ENCODE data around the gene EPG5.
"Not testable (repeated sequence)": the region's sequence is repeated elsewhere in the genome, so short reads cannot be mapped to it uniquely, and the experiment has no call there.

EPG5 gene, protein sequence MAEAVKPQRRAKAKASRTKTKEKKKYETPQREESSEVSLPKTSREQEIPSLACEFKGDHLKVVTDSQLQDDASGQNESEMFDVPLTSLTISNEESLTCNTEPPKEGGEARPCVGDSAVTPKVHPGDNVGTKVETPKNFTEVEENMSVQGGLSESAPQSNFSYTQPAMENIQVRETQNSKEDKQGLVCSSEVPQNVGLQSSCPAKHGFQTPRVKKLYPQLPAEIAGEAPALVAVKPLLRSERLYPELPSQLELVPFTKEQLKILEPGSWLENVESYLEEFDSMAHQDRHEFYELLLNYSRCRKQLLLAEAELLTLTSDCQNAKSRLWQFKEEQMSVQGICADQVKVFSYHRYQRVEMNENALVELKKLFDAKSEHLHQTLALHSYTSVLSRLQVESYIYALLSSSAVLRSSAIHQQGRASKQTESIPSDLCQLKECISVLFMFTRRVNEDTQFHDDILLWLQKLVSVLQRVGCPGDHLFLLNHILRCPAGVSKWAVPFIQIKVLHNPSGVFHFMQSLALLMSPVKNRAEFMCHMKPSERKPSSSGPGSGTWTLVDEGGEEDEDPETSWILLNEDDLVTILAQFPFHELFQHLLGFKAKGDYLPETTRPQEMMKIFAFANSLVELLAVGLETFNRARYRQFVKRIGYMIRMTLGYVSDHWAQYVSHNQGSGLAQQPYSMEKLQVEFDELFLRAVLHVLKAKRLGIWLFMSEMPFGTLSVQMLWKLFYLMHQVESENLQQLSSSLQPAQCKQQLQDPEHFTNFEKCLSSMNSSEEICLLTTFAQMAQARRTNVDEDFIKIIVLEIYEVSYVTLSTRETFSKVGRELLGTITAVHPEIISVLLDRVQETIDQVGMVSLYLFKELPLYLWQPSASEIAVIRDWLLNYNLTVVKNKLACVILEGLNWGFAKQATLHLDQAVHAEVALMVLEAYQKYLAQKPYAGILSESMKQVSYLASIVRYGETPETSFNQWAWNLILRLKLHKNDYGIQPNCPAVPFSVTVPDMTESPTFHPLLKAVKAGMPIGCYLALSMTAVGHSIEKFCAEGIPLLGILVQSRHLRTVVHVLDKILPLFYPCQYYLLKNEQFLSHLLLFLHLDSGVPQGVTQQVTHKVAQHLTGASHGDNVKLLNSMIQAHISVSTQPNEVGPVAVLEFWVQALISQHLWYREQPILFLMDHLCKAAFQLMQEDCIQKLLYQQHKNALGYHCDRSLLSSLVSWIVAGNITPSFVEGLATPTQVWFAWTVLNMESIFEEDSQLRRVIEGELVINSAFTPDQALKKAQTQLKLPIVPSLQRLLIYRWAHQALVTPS (N-terminal part only)

DNA sequence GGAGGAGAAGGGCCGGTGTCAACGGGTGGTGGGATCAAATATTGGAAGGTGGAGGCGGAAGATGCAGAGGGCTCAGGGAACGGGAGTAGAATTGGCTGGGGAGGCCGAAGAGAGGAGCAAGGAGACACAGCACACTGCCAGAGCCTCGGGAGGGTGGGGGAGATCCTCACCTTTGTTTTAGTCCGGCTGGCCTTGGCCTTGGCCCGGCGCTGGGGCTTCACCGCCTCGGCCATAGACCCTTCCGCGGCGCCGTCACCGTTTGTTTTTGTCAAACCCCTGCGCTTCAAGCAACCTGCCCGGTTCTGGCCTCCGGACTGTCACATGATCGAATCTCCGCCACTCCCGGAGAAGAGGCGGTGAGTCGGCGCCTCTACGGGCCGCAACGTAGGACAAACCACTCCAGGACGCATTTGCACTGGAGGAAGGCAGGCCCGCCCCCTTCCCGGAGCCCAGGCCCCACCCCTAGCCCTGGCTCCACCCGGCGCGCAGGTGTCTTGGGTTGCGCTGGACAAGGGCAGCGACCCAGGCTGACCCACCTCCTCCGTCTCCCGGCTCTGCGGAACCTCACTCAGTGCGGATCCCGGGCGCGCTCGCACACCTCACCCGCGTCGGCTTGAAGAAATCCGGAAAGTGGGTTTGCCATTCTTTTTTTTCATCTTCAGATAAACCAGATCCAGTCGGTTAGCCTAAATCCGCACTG is at the start of gene EPG5:
Gene EPG5 (minus strand): TSS at position 323 of the 700 bp plus-strand sequence. CDS start 90 bp downstream, at position 233.
- peak; percentile 95 for DNase-seq

DNA sequence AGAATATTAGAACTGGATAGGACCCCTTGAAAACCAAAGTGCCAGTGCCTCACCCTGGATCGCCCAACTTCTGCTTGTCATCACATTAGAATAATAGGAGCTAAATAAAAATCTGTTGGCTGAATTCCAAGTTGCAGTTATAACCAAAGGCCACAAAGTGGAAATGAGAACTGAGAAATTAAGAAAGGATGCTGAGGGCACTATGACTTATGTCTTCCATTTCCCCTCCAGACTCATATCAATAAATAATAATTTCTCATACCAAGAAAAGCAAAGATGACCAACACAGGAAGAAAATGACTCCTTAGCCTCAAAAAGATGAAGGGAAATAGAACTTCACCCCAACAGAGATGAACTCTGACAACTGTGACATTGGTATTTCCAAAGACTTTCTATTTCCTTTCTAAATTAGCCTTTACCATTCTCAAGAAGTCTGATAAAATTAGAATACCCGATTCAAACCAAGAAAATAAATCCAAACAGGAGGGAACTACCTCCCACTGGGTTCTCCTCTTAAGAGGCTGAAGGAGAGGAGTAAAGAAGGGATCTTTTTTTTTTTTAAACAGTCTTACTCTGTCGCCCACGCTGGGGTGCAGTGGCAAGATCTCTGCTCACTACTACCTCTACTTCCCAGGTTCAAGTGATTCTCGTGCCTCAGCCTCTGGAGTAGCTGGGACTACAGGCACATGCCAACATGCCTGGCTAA is 46.5 kb upstream of the EPG5 start:
- no peak for DNase-seq

DNA sequence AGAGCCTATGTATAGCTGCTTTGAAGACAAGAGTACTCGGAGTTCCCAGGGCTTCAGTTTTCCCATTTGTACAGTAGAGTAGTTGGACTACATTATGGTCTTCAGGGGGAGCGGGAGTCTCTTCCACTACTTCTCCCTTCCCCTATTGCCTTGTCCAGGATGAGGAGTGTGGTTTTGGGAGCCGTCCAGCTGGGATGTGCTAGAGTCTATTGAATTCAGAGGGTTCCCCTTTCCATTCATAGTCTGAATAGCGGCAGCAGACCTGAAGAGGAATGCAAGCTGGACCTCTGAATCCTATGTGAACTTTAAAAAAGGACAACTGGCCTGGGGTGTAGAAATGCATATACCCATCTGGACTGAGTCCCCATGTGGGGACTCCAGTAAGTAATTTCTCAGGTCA is 43.5 kb upstream of the EPG5 start:
- no peak for DNase-seq

DNA sequence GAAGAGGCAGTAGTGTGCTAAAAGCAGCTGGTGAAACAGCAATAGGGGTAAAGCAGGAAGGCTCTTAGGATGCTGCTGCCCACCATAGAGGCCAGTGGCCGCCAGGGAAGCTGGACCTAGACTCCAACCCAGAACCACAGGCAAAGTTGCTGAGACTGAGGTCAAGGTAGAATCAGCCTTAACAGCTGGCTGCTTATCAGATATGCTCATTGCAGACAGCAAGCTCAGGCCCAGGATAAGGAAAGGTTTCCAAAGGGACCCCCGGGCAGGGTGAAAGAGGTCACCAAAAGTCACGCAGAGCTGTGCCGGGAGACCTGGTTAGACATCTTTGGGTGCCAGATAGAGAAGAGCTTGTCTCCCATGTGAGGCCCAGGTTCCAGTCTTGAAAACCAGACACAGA is 42.9 kb upstream of the EPG5 start:
- no peak for DNase-seq

DNA sequence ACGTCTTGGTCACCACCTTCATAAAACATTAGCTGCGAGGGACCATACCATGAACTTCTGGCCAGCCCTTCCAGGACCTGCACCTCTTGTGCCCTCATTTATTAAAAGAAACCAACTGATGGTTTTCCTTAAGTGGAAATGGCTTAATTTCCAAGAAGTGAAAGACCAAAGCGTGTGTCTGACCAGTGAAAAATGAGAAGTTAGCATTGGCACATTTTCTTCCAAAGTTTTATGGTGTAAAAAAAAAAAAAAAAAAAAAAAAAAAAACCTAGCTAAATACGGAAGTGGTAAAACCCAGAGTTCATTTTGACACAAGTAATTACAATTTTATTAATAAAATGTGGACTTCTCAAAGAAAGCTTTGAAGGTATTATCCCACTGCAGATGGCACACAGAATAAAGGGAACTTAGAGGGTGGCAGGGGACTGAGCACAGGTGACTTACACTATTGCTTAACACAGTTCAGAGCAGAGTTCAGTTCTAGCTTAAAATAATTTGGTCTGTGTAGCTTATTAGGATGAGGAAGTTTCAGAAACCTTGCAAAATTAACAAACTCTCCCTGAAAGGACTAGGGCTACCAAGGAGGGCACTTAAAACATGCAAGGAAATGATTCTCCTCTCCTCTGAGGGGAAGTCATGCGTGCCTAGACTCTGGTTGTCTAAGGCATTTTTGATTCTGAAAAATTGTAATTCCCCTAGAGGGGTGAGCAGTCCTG is 42.2 kb upstream of the EPG5 start:
- DNase-seq = no peak

DNA sequence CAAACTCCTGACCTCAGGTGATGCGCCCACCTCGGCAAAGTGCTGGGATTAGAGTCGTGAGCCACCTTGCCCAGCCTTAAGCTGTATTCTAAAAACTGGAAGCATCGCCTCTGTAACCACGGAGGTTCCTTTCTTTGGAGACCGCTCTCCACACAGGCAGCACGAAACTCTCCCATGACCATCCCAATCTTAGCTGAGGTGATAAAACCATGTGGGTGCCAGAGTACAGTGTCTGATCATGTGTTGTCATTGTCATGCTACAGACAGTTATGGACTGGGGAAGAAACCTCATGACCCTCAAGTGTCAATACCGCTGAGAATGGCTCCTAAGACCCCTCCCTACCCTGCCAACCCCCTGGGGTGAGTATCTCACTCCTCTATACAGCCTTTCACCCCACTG is 41.4 kb upstream of the EPG5 start:
- no peak for DNase-seq

DNA sequence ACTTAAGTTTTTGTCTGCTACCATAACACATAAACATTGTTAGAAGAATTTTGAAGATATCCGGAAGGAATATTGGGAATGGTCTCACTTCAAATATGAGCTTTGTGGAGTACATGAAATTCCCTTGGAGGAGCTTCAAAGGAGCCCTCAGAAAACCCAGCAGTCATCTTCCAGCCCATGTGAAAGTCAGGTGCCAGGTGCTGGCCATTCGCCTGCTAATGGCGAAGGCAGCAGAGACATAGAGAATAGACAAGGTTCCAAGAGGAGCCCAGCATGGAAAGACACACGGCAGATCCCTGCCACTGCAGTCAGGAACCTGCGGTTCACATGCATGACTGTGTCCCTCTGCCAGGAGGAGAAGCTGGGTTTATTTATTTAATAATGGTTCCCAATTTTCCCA is 40.0 kb upstream of the EPG5 start:
- DNase-seq = no peak

DNA sequence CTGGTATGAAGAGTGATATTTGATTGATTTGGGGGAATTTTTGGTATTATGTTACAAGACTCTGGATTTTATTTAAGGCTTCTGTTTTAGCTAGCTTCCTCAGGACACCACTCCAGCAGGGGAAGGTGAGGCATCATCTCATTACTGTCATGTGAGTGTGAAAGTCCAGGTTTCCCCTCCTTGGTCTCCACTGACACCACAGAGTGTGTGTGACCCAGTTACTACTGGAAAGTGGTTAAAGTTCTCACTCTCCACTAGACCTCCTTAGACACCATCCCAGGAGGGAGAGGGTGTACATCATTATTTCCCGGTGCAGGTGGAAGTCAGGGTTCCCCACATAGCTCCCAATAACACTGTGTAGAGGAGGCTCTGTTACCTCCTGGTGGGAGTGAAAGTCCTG is 35.8 kb upstream of the EPG5 start:
- DNase-seq = no peak

DNA sequence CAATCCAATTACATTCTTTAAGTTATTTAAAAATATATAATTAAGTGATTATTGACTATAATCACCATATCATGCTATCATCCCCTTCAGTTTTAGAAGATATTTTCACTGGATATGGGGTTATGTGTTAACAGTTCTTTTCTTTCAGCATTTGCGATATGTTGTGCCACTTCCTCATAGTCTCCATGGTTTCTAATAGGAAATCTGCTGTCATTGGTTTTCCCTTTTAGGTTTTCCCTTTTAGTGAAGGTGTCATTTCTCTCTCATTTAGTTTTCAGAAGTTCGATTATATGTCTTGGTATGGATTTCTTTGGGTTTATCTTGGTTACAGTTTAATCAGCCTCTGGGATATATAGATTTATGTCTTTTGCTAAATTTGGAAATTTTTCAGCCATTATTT is 34.8 kb upstream of the EPG5 start:
- no peak for DNase-seq

DNA sequence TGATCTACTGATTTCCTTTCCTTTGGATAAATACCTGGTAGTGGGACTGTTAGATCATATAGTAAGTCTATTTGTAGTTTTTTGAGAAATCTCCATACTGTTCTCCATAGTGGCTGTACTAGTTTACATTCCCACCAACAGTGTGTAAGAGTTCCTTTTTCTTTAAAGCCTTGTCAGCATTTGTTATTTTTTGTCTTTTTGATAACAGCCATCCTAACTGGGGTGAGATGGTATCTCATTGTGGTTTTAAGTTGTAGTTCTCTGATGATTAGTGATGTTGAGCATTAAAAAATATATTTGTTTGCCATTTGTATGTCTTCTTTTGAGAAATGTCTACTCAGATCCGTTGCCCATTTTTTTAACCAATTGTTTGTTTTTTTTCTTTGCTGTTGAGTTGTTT is 33.9 kb upstream of the EPG5 start:
- no peak for DNase-seq

DNA sequence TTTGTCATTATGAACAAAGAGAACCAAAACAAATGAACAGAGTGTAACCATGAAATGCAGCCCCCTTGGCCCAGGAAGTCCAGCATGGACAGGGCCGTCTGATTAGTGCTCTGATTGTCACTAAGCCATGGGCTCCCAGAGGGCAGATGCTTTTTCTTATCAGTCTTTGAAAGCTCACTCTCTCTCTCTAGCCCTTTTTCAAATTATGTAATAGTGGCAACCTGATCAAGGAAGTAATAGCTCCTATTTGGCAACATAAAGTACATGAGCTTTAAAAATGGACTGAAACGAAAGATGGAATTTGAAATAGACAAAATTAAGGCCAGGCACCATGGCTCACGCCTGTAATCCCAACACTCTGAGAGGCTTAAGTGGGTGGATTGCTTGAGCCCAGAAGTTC is 32.4 kb upstream of the EPG5 start:
- DNase-seq = no peak

DNA sequence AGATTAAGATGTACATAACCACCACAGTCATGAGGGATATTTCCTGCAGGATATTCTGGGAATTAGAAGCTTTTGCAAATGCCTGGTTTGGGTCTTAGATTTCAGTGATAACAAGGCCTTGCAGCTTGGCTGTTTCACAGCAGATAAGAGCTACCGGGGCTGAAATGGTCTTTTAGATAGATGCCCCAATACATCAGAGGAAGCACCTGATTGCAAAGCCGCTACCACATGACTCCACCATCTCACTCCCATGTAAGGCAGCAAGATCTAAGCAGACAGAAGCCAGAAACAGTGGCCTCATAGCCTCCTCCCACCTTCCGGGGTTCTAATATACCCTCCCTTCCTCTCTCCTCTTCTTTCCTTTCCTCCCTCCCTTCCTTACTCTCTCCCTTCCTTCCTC is 31.1 kb upstream of the EPG5 start:
- no peak for DNase-seq

DNA sequence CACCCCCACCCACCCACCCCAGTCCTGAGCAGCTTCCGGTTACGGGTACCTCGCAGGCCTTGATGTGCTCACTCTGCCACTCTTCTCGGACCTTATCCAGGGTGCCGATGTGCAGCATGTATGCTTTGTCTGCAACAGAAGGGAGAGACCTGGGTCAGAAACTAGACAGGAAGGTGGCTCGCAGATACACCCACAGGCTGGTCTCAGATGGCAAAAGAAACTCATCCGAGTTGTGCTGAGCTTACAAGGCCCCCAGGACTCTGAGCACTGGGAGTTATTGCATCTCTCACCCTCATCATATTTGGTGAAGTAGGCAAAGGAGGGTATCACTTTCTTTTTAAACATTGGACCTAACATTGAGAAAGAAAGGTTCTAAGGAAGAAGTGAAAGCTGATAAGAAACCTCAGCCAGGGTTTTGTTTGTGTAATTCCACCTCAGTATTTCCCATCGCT is 30.6 kb upstream of the EPG5 start:
- no peak for DNase-seq

DNA sequence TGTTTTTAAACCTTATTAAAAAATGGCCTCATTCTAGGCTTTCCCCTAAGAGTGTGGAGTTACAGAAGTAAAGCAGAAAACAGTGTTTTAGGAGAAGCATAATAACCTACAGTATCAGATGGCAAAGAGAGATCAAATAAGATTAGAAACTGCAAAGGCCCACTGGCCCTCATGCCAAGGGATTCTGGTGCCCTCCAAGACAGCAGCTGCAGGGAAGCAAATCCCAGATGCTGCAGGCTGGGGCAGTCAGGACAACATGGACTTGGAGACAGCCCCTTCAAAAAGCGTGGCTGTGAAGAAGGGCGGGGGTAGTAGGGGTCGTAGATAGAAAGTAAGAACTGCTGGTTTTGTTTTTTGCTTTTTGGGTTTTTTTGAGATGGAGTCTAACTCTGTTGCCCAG is 28.3 kb upstream of the EPG5 start:
- no peak for DNase-seq

DNA sequence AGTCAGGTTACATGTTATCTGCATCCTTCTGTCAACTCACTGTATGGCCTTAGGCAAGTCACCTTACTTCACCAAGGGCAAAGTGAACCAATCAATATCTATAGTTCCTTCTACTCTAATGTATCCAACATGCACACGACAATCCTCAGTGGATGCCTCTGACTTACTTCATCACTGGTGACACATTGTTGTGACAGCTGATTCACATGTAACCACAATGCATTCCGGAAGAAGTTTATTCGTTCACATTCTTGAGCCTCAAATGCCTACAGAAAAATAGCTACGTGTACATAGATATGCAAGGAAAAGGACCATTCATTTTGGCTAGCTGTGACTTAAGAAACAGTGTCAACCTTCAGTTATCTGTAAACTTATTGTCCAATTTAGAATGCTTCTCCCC is 26.3 kb upstream of the EPG5 start:
- DNase-seq = no peak

DNA sequence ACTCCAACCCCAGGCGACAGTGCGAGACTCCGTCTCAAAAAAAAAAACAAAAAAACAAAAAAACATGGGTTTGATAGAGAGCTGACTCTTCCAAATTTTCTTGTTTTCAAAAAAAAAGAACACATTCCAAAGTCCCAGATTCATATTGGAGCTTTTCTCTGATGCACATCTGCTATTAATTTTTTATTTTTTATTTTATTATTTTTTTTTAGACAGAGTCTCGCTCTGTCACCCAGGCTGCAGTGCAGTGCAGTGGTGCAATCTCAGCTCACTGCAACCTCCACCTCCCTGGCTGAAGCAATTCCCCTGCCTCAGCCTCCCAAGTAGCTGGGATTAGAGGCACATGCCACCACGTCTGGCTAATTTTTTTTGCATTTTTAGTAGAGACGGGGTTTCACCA is 25.4 kb upstream of the EPG5 start:
- not testable (repeated sequence) for DNase-seq

DNA sequence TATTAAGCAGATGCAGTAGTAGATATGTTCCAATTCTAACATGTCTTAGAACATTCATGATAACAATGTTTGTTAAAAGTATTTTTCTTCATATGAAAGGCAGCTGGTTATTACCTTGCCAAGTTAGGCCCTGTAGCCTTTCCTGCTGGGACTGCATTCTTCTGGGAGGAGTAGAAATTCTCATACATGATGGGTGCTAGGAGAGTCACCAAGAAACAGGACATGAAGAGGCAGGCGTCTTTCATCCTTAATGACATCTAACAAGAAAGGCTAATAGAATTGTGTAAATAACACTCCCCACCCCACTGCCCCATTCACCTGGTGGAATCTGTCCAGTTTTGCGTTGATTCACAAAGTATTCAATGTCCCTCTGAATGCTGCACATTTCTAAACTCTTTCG is 24.7 kb upstream of the EPG5 start:
- DNase-seq = no peak

DNA sequence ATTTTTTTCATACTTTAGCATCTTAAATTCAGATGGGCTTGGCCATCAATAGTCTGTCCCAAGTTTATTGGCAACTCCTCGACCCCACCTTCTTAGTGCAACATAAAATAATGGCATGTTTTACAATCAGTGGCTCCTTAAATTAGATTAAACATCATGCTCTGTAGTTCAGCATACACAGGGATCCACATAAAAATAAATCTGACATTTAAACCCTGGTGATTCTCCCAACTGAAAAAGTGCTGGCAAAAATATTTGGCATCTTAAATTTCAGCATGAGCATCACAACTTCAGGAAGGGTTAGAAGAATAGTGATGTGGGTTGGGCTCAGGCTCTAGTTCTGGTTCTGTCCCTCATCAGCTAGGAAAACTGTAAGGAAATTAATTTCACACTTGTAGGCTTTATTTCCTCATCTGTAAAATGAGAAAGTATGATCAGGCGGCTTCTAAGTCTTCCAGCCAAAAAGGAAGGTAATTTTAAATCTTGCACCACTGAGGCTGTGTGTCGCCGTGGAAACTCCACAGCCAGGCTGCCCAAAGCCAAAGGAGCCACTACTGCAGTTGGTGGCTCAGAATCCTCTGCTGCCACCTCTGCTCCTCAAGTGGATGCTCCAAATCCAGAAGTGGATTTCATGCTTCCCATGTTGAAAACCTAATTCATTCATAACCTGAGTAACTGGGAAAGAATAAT is 17.6 kb upstream of the EPG5 start:
- no peak for DNase-seq

DNA sequence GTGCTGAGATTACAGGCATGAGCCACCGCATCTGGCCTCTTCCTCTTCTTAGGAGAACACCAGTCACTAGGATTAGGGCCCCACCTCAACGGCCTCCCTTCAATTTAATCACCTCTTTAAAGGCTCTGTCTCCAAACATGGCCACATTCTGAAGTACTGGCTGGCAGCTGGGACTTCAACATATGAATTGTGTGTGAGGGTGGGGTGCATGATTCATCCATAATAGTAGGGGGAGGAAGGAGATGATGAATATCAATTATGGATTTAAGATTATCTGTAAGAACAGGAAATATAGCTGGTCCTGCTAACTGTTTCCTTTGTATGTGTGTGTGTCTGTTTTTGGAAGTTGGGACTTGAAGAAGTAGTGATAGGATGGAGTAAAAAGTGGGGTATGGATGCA is 14.7 kb upstream of the EPG5 start:
- no peak for DNase-seq

DNA sequence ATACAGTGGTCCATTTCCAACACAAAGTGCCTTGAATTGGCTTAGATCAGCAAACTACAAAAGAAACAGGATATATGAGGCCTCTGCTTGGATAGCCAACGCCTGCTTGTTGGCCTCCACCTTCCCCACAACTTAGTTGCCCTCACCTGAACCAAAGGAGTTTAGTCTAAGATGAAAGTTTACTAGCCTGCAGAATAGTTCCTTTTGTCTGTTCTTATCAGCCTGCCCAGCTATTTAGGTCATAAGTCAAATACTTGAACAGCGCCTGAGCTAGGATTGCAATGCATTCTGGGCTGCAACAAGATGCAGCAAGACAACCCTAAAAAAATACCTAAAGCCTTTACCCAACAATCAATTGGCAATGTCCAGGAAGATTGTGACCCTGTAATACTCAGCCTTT is 13.1 kb upstream of the EPG5 start:
- no peak for DNase-seq

DNA sequence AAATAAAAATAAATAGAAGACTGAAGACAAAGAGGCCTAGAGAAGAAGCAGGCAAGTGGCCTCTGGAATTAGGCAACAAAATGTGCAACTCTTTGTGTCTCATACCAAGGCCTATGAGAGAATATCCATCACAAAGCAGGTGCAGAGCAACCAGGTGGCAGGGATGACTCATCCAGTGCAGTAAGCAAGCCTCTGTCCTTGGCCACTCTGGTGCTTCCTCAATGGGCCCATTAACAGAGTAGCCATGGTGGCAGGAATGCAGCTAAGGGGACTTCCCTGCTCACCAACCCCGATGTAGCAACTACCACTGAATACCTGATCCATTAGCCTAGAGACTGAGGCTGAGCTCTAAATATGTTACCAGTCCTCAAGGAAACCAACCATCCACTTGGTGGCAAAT is 11.0 kb upstream of the EPG5 start:
- DNase-seq = no peak

Measured in right forelimb (tissue), 1 donor.